Endodermal cell (in vitro differentiated cells): ENCODE measurements around the gene DRGX. TPM values are rescaled to one million over a fixed set of nuclear protein-coding genes. Genes with fewer than 3 reads are reported as not detected.

Experiments used
- DNase-seq: peaks from one replicate; pipeline ENCODE4 v3.0.0-alpha.2; 2017
- H3K27ac ChIP-seq: 2 replicates; pipeline ENCODE4 v1.5.1; 2013; ENCODE audit warnings: mild to moderate bottlenecking, low read depth, low read length, moderate library complexity
- H3K27me3 ChIP-seq: 2 replicates; pipeline ENCODE4 v1.6.1; 2013; ENCODE audit warnings: mild to moderate bottlenecking, low read length, moderate library complexity; ENCODE audit not compliant: insufficient read depth, control insufficient read depth, poor library complexity, severe bottlenecking
- H3K36me3 ChIP-seq: 2 replicates; pipeline ENCODE4 v1.7.0; 2013; ENCODE audit warnings: mild to moderate bottlenecking, low read length, moderate library complexity; ENCODE audit not compliant: control insufficient read depth, insufficient read depth
- H3K4me1 ChIP-seq: one replicate; pipeline ENCODE4 v1.7.0; 2013; ENCODE audit warnings: low read length; ENCODE audit not compliant: control insufficient read depth, insufficient read depth
- H3K4me3 ChIP-seq: 2 replicates; pipeline ENCODE4 v1.5.1; 2013; ENCODE audit warnings: mild to moderate bottlenecking, low read length, moderate library complexity
- H3K9ac ChIP-seq: 2 replicates; pipeline ENCODE4 v1.6.1; 2013; ENCODE audit warnings: mild to moderate bottlenecking, low read length, moderate library complexity; ENCODE audit not compliant: poor library complexity, severe bottlenecking; ENCODE audit errors: extremely low read depth
- H3K9me3 ChIP-seq: 2 replicates; pipeline ENCODE4 v1.6.1; 2013; ENCODE audit warnings: mild to moderate bottlenecking, low read length, moderate library complexity; ENCODE audit not compliant: control insufficient read depth
- H3K27ac Mint-ChIP-seq: 2 replicates; pipeline ENCODE4 v1.8.0; 2020; ENCODE audit warnings: mixed read lengths
- H3K27me3 Mint-ChIP-seq: 2 replicates; pipeline ENCODE4 v1.8.0; 2021; ENCODE audit warnings: mild to moderate bottlenecking, mixed read lengths; ENCODE audit not compliant: insufficient read depth
- H3K36me3 Mint-ChIP-seq: 2 replicates; pipeline ENCODE4 v1.8.0; 2020; ENCODE audit warnings: low read depth, mixed read lengths
- H3K4me1 Mint-ChIP-seq: 2 replicates; pipeline ENCODE4 v1.8.0; 2020; ENCODE audit warnings: mixed read lengths
- H3K4me3 Mint-ChIP-seq: 2 replicates; pipeline ENCODE4 v1.8.0; 2020; ENCODE audit warnings: mild to moderate bottlenecking, moderate library complexity, mixed read lengths
- H3K9me3 Mint-ChIP-seq: 2 replicates; pipeline ENCODE4 v1.8.0; 2020; ENCODE audit warnings: mild to moderate bottlenecking, mixed read lengths
- CTCF ChIP-seq: fragments of 200-600 bp; sonication (generic); conservative IDR thresholded peaks from 2 replicates; pipeline ENCODE4 v1.5.0; 2021; ENCODE audit warnings: antibody characterized with exemption, mild to moderate bottlenecking
- WGBS, 2 experiments: methylation state at CpG; one replicate each; pipeline versions ENCODE4 v1.1.5 to v1.1.7; 2013; ENCODE audit warnings: missing lambda C conversion rate in 2 of 2, mixed read lengths in 1 of 2; ENCODE audit not compliant: insufficient coverage in 1 of 2, insufficient read length in 1 of 2; 5-methylcytosine and 5-hydroxymethylcytosine counted together
- total RNA-seq, 2 donors: library from RNA; stranded (reverse); fragmentation: NEBNext Ultra II Directional in 1 of 2; extraction: Animal tissue kit (Norgen Biotek cat#: 25700) in 1 of 2; gene quantifications; 2 replicates in 1 of 2; 3 replicates in 1 of 2; pipeline ENCODE4 v1.2.1, GENCODE V29; 2021

DRGX gene
- total RNA-seq, 2 donors from 2014 or later, result not detected

- no peaks in the 10 kb centered on the region for H3K4me1 Mint-ChIP-seq
- no peak for DNase-seq
- Histone ChIP-seq H3K4me1 (no peaks in the 10 kb centered on the region), H3K27ac (no peak overlapping the region), H3K36me3 (no peaks in the 10 kb centered on the region), H3K27me3 (no peaks in the 10 kb centered on the region), H3K9ac (no peak overlapping the region), H3K9me3 (no peaks in the 10 kb centered on the region), H3K4me3 (no peak overlapping the region)
- H3K27me3 Mint-ChIP-seq, result peaks cover 6% of the 10 kb centered on the region
- no peak overlapping the region for H3K4me3 Mint-ChIP-seq
- TF ChIP-seq CTCF, result no peak
- 85% methylated on average over 3 of the region's 3 CpGs for WGBS, 2 experiments
- no peak overlapping the region for H3K27ac Mint-ChIP-seq
- H3K9me3 Mint-ChIP-seq, result no peaks in the 10 kb centered on the region
- H3K36me3 Mint-ChIP-seq, result no peaks in the 10 kb centered on the region
These were observed 64.5 kb downstream of the DRGX start for GRCh38 chr10:49331431-49331830.

GRCh38 chr10:49330127-49330665, 65.7 kb downstream of the DRGX start:
- Mint-ChIP-seq H3K27me3 (peaks cover 5% of the 10 kb centered on the region), H3K4me3 (no peak overlapping the region), H3K4me1 (no peaks in the 10 kb centered on the region), H3K36me3 (no peaks in the 10 kb centered on the region), H3K9me3 (no peaks in the 10 kb centered on the region), H3K27ac (no peak overlapping the region)
- WGBS, 2 experiments, result 89 to 96% methylated on average over 4 to 5 of the region's 5 CpGs
- H3K36me3 ChIP-seq, result no peaks in the 10 kb centered on the region
- no peak overlapping the region for H3K9ac ChIP-seq
- no peaks in the 10 kb centered on the region for H3K4me1 ChIP-seq
- H3K4me3 ChIP-seq, result no peak overlapping the region
- TF ChIP-seq CTCF, result no peak
- no peak overlapping the region for H3K27ac ChIP-seq
- no peaks in the 10 kb centered on the region for H3K27me3 ChIP-seq
- no peak for DNase-seq
- H3K9me3 ChIP-seq, result no peaks in the 10 kb centered on the region

- Histone ChIP-seq H3K27me3 (no peaks in the 10 kb centered on the region), H3K36me3 (no peaks in the 10 kb centered on the region), H3K27ac (no peak overlapping the region), H3K4me1 (no peaks in the 10 kb centered on the region), H3K9ac (no peak overlapping the region), H3K9me3 (no peaks in the 10 kb centered on the region), H3K4me3 (no peak overlapping the region)
- Mint-ChIP-seq H3K9me3 (no peaks in the 10 kb centered on the region), H3K4me1 (no peaks in the 10 kb centered on the region), H3K27ac (no peak overlapping the region), H3K36me3 (no peaks in the 10 kb centered on the region), H3K27me3 (peaks cover 1% of the 10 kb centered on the region), H3K4me3 (no peak overlapping the region)
- WGBS, 2 experiments, result 87 to 94% methylated on average over 2 to 4 of the region's 4 CpGs
- TF ChIP-seq CTCF, result no peak
- no peak for DNase-seq
These were observed 66.8 kb downstream of the DRGX start for GRCh38 chr10:49329146-49329505.
